Epithelial cell of proximal tubule (primary cell): ENCODE data around the gene GRIN2D. TPM values are rescaled to one million over a fixed set of nuclear protein-coding genes. Genes with fewer than 3 reads are reported as not detected.

Experiments used
- DNase-seq: peaks from one replicate; pipeline ENCODE4 v3.0.0-alpha.2; 2011; ENCODE audit warnings: low read depth
- H3K4me3 ChIP-seq: 2 replicates; pipeline ENCODE4 v1.5.1; 2011; ENCODE audit warnings: low read depth, mild to moderate bottlenecking, low read length
- total RNA-seq: library from RNA; depleted of rRNA; stranded (reverse); fragments of >200 nt; gene quantifications from 2 replicates; pipeline ENCODE4 v1.2.3, GENCODE V29; 2015
- TF ChIP-seq, protein P1 (sequence below): conservative IDR thresholded peaks from 2 replicates; pipeline ENCODE4 v1.5.1; 2012; ENCODE audit warnings: low read depth, mild to moderate bottlenecking, low read length

The GRIN2D gene
- total RNA-seq, 1 donor from 2014 or later = 0.98 TPM

DNA sequence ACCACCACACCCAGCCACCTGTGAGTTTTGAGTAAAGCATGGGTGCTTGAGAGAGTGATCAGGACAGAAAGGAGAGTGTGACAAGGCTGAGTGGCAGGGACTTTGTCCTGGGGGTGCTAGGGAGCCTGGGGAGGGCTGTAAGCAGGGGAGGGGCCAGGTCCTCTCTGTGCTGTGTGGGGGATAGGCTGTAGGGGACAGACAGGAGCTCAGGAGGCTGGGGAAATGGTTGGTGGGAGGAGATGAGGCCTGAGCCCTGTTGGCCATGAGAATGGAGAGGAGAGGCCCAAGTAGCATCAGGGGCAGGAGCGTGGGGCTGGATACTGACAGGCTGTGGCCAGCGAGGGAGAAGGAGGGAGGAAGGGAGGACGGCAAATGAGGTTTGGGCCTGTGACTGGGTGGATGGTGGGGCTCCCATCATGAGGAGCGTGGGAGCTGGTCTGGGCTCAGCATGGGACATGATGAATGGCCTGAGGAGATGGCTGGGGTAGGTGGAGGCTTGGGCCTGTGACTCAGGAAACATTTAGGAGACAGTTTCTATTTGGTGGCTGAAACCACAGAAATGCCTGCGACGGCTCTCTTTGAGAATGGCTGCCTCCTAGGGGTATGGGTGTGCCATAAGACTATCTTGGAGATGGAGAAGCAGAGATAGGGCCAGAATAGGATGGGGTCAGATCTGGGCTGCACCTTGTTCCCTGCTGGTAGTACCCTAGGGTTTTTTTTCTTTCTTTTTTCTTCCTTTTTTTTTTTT is 25.0 kb downstream of the GRIN2D start:
- no peak for DNase-seq

DNA sequence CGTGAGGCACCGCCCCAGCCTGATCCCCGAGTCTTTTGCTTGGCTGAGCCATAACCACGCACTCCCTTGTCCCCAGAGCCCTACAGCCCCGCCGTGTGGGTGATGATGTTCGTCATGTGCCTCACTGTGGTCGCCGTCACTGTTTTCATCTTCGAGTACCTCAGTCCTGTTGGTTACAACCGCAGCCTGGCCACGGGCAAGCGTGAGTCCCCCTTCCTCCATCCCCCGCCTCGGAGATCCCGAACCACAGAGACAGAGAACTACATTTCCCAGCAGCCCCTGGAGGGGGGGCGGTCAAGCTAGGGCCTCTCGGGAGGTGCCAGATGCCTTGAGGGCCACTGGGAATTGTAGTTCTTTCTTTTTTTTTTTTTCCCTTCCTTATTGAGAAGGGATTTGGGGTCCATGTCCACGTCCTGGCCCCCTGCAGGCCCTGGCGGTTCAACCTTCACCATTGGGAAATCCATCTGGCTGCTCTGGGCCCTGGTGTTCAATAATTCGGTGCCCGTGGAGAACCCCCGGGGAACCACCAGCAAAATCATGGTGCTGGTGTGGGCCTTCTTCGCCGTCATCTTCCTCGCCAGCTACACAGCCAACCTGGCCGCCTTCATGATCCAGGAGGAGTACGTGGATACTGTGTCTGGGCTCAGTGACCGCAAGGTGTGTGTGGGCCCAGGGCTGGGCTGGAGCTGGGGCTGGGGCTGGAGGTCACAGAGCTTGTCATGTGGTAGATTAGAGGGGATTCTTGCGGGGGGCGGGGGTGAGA is 25.9 kb downstream of the GRIN2D start:
- DNase-seq = no peak
- TF ChIP-seq, protein P1, sequence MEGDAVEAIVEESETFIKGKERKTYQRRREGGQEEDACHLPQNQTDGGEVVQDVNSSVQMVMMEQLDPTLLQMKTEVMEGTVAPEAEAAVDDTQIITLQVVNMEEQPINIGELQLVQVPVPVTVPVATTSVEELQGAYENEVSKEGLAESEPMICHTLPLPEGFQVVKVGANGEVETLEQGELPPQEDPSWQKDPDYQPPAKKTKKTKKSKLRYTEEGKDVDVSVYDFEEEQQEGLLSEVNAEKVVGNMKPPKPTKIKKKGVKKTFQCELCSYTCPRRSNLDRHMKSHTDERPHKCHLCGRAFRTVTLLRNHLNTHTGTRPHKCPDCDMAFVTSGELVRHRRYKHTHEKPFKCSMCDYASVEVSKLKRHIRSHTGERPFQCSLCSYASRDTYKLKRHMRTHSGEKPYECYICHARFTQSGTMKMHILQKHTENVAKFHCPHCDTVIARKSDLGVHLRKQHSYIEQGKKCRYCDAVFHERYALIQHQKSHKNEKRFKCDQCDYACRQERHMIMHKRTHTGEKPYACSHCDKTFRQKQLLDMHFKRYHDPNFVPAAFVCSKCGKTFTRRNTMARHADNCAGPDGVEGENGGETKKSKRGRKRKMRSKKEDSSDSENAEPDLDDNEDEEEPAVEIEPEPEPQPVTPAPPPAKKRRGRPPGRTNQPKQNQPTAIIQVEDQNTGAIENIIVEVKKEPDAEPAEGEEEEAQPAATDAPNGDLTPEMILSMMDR = no peak
- no peak overlapping the region for H3K4me3 ChIP-seq

More for the DNA sequence above, 25.0 kb downstream of the GRIN2D start:
- TF ChIP-seq, protein P1 = no peak
- H3K4me3 ChIP-seq = no peak overlapping the region

DNA sequence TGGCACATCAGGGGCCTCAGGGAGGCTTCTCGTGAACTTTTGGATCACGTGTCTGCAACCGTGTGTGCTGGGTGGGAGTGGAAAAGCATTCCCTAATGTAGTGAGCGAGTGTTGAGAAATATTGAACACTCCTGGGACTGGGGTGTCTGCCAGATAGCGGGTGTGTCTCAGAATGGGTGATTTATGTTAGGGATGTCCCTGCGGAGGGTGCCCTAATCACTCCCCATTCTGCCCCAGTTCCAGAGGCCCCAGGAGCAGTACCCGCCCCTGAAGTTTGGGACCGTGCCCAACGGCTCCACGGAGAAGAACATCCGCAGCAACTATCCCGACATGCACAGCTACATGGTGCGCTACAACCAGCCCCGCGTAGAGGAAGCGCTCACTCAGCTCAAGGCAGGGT is 28.1 kb downstream of the GRIN2D start:
- DNase-seq = no peak
- H3K4me3 ChIP-seq = no peak overlapping the region
- TF ChIP-seq, protein P1 = no peak

DNA sequence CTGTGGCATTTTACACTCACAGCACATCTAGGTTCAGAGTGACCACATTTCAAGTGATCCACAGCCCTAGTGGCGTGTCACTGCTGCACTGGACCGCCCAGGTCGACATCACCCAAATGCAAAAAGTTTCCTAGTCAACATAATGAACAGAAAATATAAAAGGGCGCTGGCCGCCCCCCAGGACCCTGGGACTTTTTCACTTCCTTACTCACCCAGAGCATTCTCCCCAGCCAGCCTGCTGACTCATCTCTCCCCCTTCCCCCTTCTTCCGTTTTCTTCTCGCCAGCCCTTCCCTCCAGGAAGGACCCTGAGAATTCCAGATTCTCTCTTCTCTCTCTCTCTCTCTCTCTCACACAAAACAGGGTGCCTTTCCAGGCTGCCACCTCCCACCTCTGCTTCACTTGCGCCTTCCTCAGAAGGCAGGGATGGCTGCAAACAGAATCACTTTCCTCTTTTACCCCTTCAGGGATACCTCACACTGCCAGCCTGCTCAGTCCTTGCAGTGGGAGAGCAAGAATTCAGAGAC is 31.3 kb downstream of the GRIN2D start:
- no peak for DNase-seq
- TF ChIP-seq, protein P1 = no peak
- no peak overlapping the region for H3K4me3 ChIP-seq

GRCh38 chr19:48428670-48429069 is 35.2 kb downstream of the GRIN2D start:
- no peak for DNase-seq
- no peak overlapping the region for H3K4me3 ChIP-seq
- TF ChIP-seq, protein P1 = no peak

DNA sequence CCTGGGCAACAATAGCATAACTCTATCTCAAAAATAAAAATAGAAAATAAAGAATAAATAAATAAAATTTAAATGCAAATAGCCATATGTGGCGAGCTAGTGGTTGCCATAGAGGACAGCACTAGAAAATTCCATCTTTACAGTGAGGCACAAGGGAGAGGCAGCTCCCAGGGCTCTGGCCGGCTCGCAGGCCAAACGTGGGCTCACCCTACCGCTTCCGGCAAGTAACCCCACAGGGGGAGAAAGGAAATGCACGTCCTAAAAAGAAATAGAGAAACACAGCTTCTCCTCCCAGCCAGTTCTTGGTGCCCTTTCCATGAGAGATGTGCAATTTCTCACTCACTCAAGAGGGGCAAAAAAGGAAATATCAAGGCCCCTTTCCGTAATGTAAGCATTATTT is 39.9 kb downstream of the GRIN2D start:
- no peak overlapping the region for H3K4me3 ChIP-seq
- TF ChIP-seq, protein P1 = no peak
- DNase-seq = no peak

GRCh38 chr19:48436586-48436985 is 43.1 kb downstream of the GRIN2D start:
- no peak overlapping the region for H3K4me3 ChIP-seq
- DNase-seq = no peak
- TF ChIP-seq, protein P1 = no peak
